Stimulated activated CD8-positive, alpha-beta memory T cell treated with anti-CD3 and anti-CD28 coated beads, Interleukin-2, amount 100 ng/mL, for 1 hour (primary cell): ENCODE data around the gene PSMA3.

ENCODE experiments used
- DNase-seq, 2 donors: peaks; one replicate each; pipeline ENCODE4 v3.0.0-alpha.2; 2020; ENCODE audit warnings: low read depth in 2 of 2

The PSMA3 gene

DNA sequence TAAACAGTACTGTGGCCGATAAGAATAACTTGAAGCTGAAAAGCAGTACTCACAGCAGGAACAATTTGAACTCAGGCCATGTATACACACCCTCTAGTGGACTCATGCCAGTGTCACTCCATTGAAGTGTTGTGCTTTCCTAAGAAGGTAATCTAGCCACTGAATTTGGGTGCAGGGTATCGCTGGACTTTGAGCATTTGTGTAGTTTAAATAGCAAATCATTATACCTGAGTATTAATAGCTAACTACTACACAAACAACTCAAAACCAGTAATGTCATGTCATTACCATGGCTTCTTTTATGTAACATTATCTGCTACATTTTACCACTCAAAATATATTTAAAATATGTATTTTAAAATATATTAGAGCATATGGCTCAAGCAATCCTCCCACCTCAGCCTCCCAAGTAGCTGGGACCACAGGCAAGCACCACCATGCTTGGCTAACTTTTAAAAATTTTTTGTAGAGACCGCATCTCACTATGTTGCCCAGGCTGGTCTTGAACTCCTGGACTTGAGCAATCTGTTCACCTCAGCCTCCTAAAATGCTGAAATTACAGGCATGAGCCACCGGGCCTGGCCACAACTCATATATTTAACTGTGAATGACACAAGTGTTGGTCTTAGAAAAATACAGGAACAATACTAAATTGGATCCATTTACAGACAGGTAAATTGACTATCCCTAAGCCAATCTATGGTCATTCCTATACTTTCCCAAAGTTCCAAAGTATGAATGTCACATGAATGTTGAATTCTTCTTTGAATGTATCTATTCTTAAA, 28.1 kb downstream of the PSMA3 start:
- DNase-seq, result no peak

DNA sequence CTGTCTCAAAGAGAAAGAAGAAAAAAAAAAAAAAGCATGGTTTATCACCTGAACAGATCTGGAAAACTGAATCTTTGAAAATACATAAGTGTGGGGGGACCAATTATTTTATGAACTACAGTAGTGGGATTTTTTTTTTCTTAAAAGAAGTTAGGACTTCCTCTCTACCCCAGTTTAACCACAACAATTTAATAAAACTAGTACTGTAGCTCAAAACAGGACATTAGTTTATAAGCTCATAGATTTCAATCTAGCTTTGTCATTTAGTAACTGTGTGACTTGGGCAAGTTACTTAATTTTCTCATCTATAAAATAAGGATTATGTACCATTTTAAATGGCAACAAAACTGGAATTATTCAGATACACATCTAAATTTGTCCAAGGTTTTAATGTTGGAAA, 30.2 kb downstream of the PSMA3 start:
- no peak for DNase-seq

DNA sequence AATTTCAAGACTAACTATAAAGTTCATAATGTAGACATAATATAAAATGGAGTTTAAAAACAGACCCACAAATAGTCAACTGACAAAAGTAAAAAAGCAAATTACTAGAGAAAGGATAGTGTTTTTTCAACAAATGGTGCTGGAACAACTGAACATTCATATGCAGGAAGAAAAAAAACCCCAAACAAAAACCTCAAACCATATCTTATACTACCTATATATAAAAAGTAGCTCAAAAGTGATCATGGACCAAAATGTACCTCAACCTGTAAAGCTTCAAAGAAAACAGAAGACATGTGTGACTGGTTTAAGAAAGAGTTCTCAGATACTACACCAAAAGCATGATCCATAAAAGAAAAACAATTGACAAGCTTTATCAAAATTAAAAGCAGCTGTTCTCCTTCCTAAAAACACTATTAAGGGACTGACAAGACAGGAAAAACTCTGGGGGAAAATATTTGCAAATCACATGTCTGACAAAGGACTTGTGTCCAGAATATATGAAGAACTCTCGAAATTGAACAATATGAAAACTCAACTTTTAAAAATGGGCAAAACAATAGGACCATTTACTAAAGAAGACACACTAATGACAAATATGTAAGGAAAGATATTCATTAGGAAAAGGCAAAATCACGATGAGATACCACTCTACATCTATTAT, 31.0 kb downstream of the PSMA3 start:
- DNase-seq, result no peak

DNA sequence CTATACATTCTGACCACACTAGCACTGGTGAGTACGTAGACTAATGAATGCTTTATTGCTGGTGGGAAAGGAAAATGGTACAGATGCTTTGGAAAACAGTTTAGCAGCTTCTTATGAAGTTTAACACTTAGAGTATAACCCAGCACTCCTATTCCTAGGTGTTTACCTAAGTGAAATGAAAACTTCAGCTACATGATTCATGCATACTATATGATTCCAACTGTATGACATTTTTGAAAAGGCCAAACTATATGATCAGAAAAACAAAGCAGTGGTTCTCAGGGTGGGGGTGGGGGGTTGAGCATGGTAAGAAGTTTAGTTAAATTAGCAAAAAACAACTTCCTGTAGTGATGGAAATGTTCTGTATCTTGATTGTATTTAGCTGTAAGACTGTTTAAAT, 31.6 kb downstream of the PSMA3 start:
- DNase-seq, result no peak

DNA sequence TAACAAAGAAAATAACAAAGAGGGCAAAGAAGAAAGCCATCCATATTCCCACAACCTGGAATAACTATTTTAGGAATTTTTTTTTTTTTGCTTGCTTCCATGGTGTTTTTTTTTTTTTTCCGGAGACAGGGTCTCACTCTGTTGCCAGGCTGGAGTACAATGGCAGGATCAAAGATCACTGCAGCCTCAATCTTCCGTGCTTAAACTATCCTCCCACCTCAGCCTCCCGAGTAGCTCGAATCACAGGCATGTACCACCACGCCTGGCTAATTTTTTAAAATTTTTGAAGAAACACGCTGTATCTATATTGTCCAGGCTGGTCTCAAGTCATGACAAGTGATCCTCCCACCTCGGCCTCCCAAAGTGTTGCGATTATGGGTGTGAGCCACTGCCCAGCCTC, 33.5 kb downstream of the PSMA3 start:
- DNase-seq, result no peak

DNA sequence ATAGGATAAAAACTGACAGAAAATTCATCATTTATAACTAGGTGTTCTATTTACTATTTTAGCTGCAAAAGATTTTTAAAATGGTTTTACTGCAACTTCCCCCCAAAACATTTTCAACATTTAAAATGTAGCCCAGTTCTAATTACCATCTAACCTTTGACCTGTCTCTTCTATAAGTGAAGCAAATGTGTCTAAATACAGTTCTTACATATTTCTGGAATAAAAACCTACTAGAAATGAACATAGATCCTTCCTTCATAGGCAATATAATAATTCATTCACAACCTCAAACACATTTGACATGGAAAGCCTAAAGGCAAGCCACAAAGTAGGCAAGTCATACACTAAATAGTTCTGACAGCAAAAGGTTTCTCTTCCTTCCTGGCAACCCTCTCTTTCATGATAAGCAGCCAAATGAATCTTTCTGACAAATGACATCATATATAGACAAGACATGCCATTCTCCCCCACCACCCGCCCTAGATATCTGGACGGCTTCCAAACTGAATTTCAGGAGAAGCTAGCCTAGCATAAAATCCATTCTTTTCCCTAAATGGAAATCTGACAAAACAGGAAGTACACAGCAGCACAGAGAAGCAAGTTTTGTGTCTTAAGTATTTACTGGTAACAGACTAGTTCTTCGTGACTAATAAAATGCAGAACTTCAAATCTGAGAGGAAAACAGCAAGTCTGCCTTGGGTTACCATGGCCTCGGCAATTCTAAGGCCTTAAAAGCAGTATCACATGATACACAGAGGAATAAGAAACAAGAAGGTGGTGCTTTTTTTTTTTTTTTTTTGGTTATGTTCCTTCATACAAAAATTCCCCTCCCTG, 36.5 kb downstream of the PSMA3 start:
- no peak for DNase-seq

DNA sequence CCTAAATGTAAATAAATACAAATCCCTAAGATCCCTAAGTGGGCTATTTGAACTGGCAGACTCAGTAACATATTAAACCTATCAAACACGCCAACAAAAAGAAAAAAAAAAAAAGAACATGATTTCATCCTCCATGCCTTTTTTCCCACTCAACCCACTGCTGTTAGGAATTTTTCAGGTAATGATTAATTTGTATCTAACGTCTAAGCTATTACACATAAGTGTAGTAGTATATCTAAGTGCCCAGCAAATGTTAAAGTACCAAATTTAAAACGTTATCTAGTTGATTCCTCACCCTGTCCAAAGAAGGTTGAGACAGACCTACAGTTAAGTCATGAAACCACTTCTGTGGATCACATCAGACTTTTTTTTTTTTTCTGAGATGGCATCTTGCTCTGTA, 37.3 kb downstream of the PSMA3 start:
- DNase-seq, result no peak

DNA sequence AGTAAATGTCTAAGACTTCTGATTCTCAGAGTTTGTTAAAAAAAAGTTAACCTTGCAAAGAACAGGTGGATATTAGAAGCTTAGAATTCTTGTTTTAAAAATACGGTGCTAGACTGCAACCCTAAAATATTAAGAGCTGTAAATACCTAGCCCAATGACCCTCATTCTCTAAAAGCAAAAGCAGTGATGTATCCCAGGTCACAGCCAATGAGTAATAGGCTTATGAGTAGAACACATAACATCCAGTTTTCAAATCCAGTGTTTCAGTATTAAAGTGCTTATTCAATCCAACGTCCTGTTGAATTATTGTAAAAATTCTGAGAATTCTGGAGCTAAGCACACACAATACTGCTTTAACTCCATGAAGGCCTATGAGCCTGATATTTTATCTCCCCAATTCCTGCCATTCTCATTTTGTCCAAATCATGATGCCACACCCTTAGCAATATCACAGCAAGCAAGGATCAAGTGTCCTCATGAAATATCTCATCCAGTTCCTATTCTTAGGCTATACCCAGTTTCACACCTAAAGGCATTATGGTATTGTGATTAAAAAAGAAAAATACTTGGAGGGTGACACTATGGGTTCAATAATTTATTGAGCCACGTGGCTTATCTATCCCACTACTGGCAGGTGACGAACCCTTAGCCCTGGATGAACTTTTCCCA, 38.4 kb downstream of the PSMA3 start:
- no peak for DNase-seq

DNA sequence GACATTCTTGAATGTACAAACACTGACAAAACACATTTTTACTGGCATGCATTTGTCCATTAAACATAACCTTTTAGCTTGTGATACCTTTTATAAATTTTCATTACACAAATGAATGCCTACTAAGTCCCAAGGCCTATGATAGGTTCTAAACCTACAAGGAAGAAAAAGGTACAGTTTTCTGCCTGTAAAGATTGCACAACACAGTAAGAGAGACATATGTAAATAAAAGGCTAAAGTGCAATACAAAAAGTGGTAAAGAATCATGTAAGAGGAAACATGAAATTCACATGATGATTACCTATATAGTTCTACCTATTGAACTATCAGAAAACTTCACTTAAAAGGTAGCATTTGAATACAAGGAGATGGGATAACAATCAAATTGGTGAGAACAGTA, 39.1 kb downstream of the PSMA3 start:
- DNase-seq, result no peak

DNA sequence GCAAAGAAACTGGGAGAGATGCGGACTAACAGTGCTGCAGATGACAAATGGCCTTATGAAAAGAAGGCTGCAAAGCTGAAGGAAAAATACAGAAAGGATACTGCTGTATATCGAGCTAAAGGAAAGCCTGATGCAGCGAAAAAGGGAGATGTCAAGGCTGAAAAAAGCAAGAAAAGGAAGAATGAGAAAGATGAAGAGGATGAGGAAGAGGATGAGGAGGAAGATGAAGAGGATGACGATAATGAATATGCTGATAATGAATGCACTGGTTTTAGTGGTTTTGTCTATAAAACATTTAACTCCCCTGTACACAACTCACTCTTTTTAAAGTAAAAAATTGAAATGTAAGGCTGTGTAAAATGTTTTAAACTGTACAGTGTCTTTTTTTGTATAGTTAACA, 40.5 kb downstream of the PSMA3 start:
- DNase-seq, result no peak

DNA sequence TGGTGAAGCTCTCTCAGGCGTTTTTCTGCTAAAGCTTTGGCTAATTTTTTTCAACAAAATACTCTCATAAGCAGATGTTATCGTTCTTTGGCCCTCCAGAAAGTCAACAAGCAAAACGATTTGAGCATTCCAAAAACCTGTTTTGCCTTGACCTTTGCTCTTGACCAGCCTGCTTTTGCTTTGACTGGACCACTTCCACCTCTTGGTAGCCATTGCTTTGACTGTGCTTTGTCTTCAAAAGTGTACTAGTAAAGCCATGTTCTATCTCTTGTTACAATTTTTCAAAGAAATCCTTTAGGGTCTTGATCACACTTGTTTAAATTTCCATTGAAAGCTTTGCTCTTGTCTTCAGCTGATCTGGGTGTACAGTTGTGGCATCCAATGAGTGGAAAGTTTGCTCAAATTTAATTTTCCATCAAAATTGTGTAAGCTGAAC, 43.0 kb downstream of the PSMA3 start:
- no peak for DNase-seq

DNA sequence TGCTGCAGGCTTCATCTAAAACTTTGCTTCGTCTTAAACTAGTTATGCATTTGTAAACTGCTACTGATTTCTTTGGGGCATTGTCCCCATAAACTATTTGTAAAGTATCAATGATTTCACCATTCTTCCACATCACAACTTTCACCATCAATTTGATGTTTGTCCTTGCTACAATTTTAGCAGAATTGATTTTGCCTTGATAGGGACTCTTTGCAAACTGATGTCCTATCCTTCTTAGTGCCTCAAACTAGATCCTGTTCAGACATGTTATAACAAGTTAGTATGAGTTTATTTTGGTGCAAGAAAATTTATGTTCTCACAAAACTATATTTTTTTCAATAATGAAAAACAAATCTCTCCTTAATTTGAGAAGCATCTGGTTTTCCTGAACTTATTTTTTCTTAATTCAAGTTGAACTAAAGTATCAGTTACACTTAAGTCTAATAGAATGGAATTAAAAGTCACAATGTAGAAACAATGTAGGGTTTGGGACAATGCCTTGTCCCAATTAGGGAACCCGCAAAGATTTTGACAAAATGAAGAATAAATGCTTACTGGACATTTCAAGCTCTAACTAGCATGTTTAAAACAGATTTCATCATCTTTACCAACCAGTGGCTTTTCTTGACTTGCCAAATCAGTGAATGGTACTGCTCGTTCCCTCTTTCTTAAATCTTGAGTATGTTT, 43.6 kb downstream of the PSMA3 start:
- DNase-seq, result no peak

DNA sequence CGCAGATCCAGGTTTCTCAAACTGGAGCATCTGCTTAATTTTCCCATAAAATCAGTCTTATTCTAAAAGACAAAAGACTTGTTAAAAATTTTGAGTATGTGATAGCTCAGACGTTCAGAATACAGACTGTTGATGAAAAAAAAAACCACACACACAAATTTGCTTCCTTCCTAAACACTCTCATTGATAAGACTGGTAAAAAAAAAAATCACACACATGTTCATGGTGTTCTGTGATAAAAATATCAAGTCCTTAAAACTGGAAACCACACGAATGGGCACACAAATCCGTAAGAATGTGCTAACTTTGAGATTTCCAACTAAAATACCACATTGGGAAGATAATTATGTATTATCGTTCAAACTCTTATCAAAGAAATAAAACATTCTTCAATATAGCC, 47.0 kb downstream of the PSMA3 start:
- no peak for DNase-seq

DNA sequence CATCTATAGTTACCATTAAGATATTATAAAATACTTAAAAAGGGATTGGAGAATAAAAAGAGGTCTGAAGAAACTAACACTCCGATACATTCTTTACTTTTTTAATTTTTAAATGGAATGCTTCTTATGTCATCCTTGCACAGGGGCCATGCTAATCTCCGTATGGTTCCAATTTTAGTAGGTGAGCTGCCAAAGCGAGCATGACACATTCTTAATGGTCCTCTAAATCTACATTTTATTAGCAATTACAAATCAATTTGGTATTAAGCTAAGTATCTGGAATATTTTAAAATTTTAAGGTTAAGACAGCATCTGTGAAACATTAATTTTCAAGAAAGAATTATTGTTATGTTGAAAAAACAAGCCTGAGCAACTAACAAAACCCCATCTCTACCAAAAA, 47.5 kb downstream of the PSMA3 start:
- DNase-seq, result no peak

DNA sequence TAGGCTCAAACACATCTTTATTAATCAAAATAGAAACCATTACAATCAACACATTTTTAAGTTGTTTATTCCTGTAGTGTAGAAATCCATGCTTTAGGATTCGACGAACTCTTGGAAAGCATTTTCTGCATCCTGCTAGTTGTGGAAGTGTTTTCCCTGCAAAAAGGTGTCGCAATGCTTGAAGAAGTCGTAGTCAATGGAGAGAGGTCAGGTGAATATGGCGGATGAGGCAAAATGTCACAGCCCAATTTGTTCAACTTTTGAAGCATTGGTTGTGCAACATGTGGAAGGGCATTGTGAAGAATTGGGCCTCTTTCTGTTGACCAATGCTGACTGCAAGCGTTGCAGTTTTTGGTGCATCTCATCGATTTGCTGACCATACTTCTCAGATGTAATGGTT, 49.6 kb downstream of the PSMA3 start:
- no peak for DNase-seq

DNA sequence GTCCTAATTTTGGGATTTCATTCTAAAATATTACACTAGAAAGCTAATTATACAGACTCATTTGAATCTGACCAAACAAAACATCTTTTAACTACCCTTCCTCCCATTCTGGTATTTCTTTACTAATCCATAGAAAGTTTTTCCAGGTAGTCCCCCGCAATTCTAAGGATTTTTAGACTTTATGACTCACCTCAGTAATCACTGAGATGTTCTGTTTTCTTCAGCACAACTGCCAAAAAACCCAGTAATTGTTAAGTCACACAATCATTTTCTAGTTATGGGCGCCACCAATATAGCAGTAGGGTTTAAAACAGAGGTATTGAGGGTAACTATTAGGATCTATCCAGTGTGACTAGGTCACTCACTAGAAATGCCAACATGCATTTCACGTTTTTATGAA, 52.1 kb downstream of the PSMA3 start:
- no peak for DNase-seq

DNA sequence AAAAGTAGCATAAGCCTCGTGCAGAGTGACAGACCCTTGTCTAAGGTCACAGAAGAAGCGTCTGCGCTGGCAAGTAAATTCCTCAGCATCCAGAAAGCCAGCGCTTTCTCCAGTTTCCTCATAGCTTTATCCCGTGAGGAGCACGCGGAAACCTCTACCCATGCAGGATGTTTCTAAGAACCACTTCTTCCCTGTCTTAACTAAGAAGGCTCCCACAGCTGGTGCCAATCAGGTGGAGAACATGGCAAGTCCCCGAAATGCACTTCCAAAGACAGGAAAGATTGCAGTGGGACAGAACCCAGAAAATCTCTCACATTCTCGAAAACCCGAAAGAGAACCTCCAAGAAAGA, 52.7 kb downstream of the PSMA3 start:
- DNase-seq, result no peak

DNA sequence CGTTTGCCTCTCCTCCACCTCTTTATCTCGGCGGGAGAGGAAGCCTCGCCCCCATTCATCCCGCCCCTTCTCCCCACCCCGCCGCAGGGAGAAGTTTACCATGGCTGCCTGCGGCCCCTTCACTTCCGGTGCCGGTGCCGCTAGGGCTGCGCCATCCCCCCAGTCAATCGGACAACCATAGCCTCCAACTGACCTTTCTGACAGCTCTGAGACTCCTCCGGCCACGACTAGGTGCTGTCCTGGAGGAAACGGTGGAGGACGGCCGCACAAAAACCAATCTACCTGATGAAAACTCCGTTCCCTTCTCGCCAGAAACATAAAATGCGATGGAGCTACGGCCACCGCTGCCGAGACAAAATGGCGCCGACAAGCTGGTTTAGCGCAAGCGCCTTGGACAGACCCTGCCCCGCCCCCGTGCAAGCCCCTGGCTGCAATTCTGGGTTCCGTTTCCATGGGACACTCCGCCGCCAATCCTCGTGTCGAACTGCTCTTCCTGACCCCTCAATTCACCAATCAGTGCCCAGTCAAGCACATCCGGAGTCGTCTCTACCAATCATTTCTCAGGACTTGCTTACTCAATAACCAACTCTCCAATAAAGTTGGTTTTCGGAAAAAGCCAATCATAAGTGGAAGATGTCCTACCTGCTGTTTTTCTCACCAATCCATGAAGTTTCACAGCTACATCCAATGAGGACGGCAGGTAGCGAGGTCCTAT, 53.3 kb downstream of the PSMA3 start:
- peak; percentile 94 to 98 for DNase-seq

DNA sequence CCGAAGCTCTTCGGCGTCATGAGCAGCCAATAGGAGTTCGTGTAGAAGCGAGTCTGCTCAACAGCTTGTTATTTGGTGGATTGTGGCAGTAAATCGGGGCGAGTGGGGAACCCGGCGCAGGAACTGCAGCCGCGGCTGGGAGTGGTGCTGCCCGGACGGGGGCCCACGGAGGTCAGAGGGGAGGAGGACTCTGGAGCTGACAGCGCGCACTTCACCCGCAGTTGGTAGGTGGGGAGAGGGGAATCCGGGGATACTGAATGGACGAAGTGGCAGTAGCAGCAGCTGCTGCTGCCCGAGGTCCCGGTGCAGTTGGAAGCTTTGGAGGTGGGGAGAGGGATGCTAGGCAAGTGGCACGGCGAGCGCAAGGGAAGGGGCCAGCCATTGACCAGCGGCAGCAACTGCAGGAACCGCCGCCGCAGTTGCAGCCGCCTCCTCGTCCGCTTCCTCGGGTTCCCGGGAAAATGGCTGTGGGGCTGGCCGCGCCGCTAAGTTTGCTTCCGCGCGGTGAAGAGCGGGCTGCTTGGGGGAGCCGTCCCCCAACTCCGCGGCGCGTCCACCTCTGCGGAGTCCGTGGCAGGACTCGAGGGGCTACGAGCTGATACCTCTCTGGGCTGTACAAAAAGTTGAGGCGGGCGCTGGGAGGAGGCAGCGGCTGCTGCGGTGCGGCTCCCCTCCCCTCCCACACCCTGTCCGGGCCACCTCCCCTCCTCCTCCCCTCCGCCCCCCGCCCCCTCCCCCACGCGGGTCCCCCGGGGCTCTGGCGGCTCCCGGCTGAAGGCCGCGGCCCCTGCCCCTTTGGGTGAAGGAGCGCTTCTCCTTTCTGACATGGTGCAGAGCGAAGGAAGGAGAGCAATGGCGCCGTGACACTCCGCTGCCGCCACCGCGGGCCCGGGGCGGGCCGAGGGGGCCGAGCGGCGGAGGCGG, 54.1 kb downstream of the PSMA3 start, which contains the start of gene ARID4A:
TSS of gene ARID4A (plus strand) at position 79 of the 924 bp plus-strand sequence. CDS start 1,300 bp downstream, outside the sequence.
- peak; percentile 26 to 60 for DNase-seq
